Small intestine (tissue), 7 donors: ENCODE results near the gene PGD. TPM values are rescaled to one million over a fixed set of nuclear protein-coding genes. Genes with fewer than 3 reads are reported as not detected.

Experiments
- DNase-seq, 2 donors: peaks; one replicate each; pipeline versions ENCODE4 v3.0.0 to v3.0.0-alpha.2; 2013
- FAIRE-seq: peaks from 2 replicates; lab custom pipeline; 2012; peaks lifted over from hg19 to GRCh38; lab: Jason Lieb, UNC
- H3K27ac ChIP-seq, 3 donors: one replicate each; pipeline ENCODE4 v1.5.1; 2013; ENCODE audit warnings: low read length in 2 of 3, mild to moderate bottlenecking in 2 of 3, control low read depth in 1 of 3, inconsistent platforms in 1 of 3, low read depth in 1 of 3, moderate library complexity in 1 of 3
- H3K27me3 ChIP-seq, 3 donors: one replicate each; pipeline ENCODE4 v1.6.1; 2013; ENCODE audit warnings: low read length in 3 of 3, inconsistent platforms in 1 of 3; ENCODE audit not compliant: control insufficient read depth in 3 of 3, insufficient read depth in 3 of 3
- H3K36me3 ChIP-seq, 3 donors: one replicate each; pipeline ENCODE4 v1.6.1; 2013; ENCODE audit warnings: low read length in 3 of 3, inconsistent platforms in 1 of 3, low read depth in 1 of 3, mild to moderate bottlenecking in 1 of 3, moderate library complexity in 1 of 3; ENCODE audit not compliant: control insufficient read depth in 3 of 3, insufficient read depth in 2 of 3
- H3K4me1 ChIP-seq, 3 donors: one replicate each; pipeline ENCODE4 v1.6.1; 2013; ENCODE audit warnings: low read length in 2 of 3, inconsistent platforms in 1 of 3, low read depth in 1 of 3, mild to moderate bottlenecking in 1 of 3, moderate library complexity in 1 of 3; ENCODE audit not compliant: control insufficient read depth in 3 of 3, insufficient read depth in 2 of 3
- H3K4me3 ChIP-seq, 3 donors: one replicate each; pipeline ENCODE4 v1.5.1; 2013; ENCODE audit warnings: low read length in 3 of 3, control low read depth in 1 of 3, inconsistent platforms in 1 of 3, low read depth in 1 of 3, mild to moderate bottlenecking in 1 of 3, moderate library complexity in 1 of 3
- H3K9me3 ChIP-seq, 2 donors: one replicate each; pipeline ENCODE4 v1.6.1; 2013; ENCODE audit warnings: low read depth in 1 of 2, low read length in 1 of 2; ENCODE audit not compliant: control insufficient read depth in 2 of 2, insufficient read depth in 1 of 2
- WGBS, 3 donors: extraction: QIAGEN DNeasy Blood & Tissue Kit; methylation state at CpG; one replicate each; pipeline ENCODE4 v1.1.7; 2013; 5-methylcytosine and 5-hydroxymethylcytosine counted together
- polyA plus RNA-seq, 4 donors: library from polyadenylated mRNA; stranded (reverse) in 3 of 4; unstranded in 1 of 4; fragments of 200-250 nt in 3 of 4; fragments of 120-200 nt in 1 of 4; gene quantifications; one replicate each; pipeline versions ENCODE4 v1.2.1 to v1.2.3, GENCODE V29; 2013
- donor health status: healthy with polysubstance abuse.
- donor health status: control.
- donor health status: control.
- donor health status: Bipolar disorder and iron deficiency.
- donor health status: healthy.

The PGD gene
- polyA plus RNA-seq, 4 donors = 106 to 226 (median 174) TPM

DNA sequence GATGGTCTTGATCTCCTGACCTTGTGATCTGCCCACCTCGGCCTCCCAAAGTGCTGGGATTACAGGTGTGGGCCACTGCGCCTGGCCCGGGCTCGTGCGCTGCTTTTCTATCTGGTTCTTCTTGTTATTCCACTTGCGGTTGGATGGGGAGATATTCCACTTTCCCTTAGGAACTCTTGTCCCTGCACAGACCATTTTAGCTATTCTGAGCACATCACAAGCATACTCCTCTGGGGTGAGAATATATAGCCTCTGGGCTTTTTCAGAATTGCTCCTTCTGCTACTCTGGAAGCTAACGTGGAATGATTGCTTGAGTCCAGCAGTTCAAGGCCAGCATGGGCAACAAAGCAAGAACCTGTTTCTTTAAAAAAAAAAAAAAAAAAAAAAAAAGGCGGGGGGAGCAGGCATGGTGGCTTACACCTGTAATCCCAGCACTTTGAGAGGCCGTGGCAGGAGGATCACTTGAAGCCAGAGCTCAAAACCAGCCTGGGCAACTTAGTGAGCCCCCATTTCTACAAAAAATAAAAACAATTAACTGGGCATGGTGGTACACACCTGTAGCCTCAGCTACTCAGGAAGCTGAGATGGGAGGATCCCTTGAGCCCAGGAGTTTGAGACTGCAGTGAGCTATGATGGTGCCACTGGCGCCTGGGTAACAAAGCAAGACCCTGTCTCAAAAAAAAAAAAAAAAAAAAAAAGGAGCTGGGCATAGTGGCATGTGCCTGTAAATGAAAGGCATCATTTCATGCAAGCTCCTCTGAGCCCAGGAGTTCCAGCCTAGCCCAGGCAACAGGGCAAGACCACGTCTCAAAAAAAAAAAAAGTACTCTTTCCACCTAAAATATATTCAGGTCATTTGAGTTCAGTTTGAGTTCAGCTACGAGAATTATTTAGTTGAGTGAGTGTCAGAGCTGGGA lies 11.8 kb upstream of the PGD start:
- no peaks in the 10 kb centered on the region for H3K9me3 ChIP-seq
- peaks cover 3 to 25% (median 8%) of the 10 kb centered on the region in 3 donors for H3K4me1 ChIP-seq
- H3K36me3 ChIP-seq = peaks cover 0 to 17% (median 2%) of the 10 kb centered on the region in 3 donors
- DNase-seq (no peak), FAIRE-seq (no peak)
- no peak overlapping the region for H3K4me3 ChIP-seq
- no peaks in the 10 kb centered on the region for H3K27me3 ChIP-seq
- H3K27ac ChIP-seq = peak overlapping the region in 2 of 3 donors; percentile 57 to 80
- 73 to 86% (median 74%) methylated on average over 12 of the region's 12 CpGs for WGBS, 3 donors

DNA sequence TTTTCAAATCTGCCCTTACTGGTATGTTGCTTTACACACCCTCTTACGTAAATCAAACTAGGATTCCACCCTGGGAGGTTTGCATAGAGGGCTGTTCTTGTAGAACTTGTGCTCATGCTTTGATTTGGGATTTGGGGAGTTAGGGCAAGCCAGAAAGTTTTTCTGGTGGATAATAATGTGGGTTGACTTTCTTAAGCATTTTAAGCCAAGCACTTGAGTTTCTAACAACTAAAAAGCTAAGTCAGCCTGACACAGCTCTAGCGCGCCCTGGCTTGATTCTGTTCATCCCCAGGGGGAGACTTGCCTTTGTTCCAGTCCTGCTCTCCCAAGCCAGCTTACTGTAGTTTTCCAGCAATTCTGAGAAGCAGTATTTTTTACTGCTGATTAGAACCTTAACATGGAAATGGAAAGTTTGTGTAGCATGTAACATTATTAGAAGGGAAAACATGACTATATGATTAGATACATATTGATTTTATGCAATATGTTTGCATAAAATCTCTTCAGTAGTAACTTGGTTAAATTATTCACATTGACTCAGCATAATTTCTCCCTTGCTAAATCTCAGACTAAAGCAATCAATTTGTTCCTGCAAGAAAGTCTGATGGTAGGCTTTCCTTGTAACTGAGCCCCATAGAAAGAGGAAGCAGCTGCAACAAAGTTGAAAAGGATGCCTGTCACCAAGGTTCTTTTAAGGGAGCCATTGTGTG lies 11.0 kb upstream of the PGD start:
- 51 to 70% (median 66%) methylated on average over 3 of the region's 3 CpGs for WGBS, 3 donors
- no peaks in the 10 kb centered on the region for H3K27me3 ChIP-seq
- peak overlapping the region; percentile 34 to 80 (median 57) for H3K27ac ChIP-seq
- no peak overlapping the region for H3K4me3 ChIP-seq
- no peaks in the 10 kb centered on the region for H3K9me3 ChIP-seq
- H3K4me1 ChIP-seq = peaks cover 3 to 25% (median 8%) of the 10 kb centered on the region in 3 donors
- FAIRE-seq = no peak
- DNase-seq = peak; percentile 16 to 35
- peaks cover 0 to 9% (median 2%) of the 10 kb centered on the region in 3 donors for H3K36me3 ChIP-seq

DNA sequence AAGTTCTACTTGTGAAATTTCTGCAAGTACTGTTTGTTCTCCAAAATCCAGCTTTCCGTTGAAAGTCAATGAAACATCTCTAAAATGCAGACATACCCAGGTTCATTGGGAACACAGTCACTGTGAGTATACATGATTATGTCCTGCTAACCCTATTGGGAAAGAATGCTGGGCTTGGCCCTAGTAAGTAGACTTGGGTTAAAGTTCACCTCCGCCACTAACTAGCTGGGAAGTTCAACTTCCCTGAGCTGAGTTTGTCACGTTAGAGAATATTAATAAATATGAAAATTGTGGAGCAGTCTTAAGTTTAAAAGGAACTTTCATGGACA lies 10.5 kb upstream of the PGD start:
- Histone ChIP-seq H3K9me3 (no peaks in the 10 kb centered on the region), H3K27ac (peak overlapping the region; percentile 42 to 74 (median 56)), H3K36me3 (peaks cover 0 to 9% (median 2%) of the 10 kb centered on the region in 3 donors), H3K27me3 (no peaks in the 10 kb centered on the region), H3K4me3 (no peak overlapping the region), H3K4me1 (peaks cover 3 to 25% (median 8%) of the 10 kb centered on the region in 3 donors)
- DNase-seq (peak; percentile 69 to 88), FAIRE-seq (no peak)
- 11 to 46% (median 39%) methylated on average over 3 of the region's 3 CpGs for WGBS, 3 donors

DNA sequence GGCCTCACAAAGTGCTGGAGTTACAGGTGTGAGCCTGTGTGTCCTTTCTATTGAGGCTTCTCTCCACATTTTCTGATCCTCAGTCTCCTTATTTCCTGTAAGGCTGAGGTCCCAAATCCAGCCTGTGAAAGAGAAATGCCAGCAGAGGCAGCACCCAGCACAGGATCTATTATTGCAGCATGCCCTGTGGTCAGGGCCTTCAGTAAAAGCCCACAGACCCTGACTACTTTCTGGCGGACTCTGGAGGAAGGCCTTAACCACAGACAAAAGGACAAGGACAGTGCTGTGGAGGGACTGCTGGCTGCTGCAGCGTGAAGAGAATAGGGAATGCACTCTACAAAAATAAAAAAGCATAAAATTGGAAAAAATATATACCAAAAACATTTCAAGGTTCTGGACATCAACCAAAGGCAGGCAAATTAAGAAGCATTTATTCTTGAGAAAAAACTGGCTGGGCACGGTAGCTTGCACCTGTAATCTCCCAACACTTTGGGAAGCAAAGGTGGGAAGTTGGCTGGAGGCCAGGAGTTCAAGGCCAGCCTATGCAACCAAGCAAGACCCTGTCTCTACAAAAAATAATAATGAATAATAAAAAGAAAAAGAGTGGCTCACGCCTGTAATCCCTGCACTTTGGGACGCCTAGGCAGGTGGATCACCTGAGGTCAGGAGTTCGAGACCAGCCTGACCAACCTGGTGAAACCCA lies 9.4 kb upstream of the PGD start:
- WGBS, 3 donors = 85 to 89% (median 88%) methylated on average over 6 of the region's 6 CpGs
- Histone ChIP-seq H3K4me3 (no peak overlapping the region), H3K36me3 (peaks cover 0 to 6% (median 0%) of the 10 kb centered on the region in 3 donors), H3K4me1 (peaks cover 3 to 25% (median 8%) of the 10 kb centered on the region in 3 donors), H3K27ac (no peak overlapping the region), H3K27me3 (no peaks in the 10 kb centered on the region), H3K9me3 (peaks cover 0 to 5% of the 10 kb centered on the region in 2 donors)
- no peak for DNase-seq
- no peak for FAIRE-seq

DNA sequence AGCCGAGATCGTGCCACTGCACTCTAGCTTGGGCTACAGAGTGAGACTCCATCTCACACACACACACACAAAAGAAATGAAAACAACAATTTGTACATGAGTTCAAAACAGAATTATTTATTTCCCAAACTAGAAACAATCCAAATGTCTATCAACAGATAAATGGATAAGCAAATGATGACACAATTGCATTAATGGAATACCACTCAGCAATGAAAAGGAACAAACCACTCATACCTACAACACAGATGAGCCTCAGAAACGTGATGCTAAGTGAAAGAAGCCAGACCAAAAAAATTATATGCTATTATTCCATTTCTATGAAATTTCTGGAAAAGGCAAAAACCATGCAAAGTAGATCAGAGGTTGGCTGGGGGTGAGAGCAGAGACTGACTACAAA lies 2.0 kb upstream of the PGD start:
- H3K36me3 ChIP-seq = peaks cover 0 to 7% (median 0%) of the 10 kb centered on the region in 3 donors
- H3K4me1 ChIP-seq = peaks cover 0 to 7% (median 6%) of the 10 kb centered on the region in 3 donors
- FAIRE-seq = no peak
- 87 to 89% (median 88%) methylated on average over 3 of the region's 3 CpGs for WGBS, 3 donors
- H3K9me3 ChIP-seq = peaks cover 0 to 5% of the 10 kb centered on the region in 2 donors
- H3K4me3 ChIP-seq = no peak overlapping the region
- no peaks in the 10 kb centered on the region for H3K27me3 ChIP-seq
- H3K27ac ChIP-seq = no peak overlapping the region
- DNase-seq = no peak

DNA sequence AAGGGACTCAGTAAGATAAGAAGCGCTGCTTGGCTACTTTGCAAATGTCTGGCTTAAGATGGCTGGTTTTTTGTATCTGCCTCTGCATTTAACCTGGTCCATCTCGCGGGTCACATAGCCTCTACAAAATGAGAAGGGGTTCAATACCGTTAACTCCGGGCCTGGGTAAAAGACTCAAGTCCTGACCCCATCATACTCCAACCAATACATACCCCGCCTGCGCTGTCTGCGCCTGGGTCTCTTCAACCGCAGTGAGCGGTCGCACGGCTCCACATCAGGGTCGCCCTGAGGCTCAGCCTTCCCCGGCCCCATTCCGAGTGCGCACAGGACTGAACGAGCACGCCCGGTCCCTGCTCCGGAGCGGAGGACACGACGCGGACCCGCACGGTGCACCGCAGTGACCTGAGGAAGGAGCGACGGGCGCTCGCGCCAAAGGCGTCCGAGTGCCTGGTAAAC lies 558 bp upstream of the PGD start:
- peak overlapping the region; percentile 43 to 81 (median 66) for H3K4me3 ChIP-seq
- H3K4me1 ChIP-seq = peaks cover 0 to 7% (median 6%) of the 10 kb centered on the region in 3 donors
- FAIRE-seq = no peak
- H3K36me3 ChIP-seq = peaks cover 0 to 18% (median 2%) of the 10 kb centered on the region in 3 donors
- peak overlapping the region in 2 of 3 donors; percentile 24 to 68 for H3K27ac ChIP-seq
- DNase-seq = no peak
- no peaks in the 10 kb centered on the region for H3K27me3 ChIP-seq
- H3K9me3 ChIP-seq = peaks cover 0 to 5% of the 10 kb centered on the region in 2 donors
- WGBS, 3 donors = 0 to 1% (median 1%) methylated on average over 29 to 34 of the region's 34 CpGs

DNA sequence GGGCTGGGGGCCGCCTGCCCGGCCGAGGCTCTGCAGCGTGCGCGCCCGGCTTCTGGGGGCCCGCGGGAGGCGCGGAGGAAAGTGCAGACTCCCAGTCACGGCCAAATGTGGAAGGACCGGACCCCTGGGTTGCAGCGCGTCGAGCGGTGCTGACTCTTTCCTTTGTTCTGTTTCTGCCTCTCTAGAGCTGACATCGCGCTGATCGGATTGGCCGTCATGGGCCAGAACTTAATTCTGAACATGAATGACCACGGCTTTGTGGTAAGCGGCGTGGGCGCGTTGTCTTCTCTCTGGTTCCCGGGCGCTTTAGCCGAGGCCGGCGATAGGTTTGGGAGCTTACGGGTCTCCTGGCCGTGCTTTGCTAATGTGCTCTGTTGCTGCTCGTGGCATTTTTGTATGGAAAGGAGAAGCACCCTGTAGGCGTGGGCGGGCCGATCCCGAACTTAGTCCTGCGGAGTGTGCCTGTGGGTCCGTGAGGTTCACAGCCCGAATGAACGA lies 629 bp downstream of the PGD start:
- 1 to 2% (median 1%) methylated on average over 42 of the region's 42 CpGs for WGBS, 3 donors
- peaks cover 0 to 7% (median 6%) of the 10 kb centered on the region in 3 donors for H3K4me1 ChIP-seq
- FAIRE-seq (no peak), DNase-seq (peak in 1 of 2 donors; percentile 13)
- no peaks in the 10 kb centered on the region for H3K9me3 ChIP-seq
- H3K27ac ChIP-seq = peak overlapping the region in 2 of 3 donors; percentile 3 to 98
- no peaks in the 10 kb centered on the region for H3K27me3 ChIP-seq
- peak overlapping the region; percentile 61 to 81 (median 63) for H3K4me3 ChIP-seq
- H3K36me3 ChIP-seq = peaks cover 0 to 25% (median 8%) of the 10 kb centered on the region in 3 donors
